Ishikawa (cell line): ENCODE data around the gene MCM9.

ENCODE experiments used
- YY1 ChIP-seq: IDR thresholded peaks from 2 replicates; pipeline ENCODE4 v1.6.1; 2012; ENCODE audit warnings: low read depth
- ZBTB7A ChIP-seq: IDR thresholded peaks from 2 replicates; pipeline ENCODE4 v1.6.1; 2012; ENCODE audit warnings: low read depth
- TF ChIP-seq, protein P1 (sequence below): IDR thresholded peaks from 2 replicates; pipeline ENCODE4 v1.6.1; 2012

DNA sequence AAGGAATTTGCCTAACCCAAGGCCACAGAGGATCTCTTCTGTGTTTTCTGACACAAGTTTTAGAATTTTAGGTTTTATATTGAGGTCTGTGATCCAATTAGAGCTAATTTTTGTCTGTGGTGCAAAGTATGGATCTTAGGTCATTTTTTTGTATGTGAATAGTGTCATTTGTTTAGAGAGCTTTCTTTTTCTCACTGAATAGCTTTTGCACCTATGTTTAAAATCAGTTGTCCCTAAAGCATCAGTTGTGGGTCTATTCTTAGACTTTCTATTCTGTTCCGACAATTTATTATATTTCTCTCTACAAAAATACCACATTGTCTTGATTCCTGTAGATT, 341 bp upstream of the MCM9 start:
- TF ChIP-seq ZBTB7A, result no peak
- TF ChIP-seq, protein P1, sequence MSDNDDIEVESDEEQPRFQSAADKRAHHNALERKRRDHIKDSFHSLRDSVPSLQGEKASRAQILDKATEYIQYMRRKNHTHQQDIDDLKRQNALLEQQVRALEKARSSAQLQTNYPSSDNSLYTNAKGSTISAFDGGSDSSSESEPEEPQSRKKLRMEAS, result no peak
- no peak for TF ChIP-seq YY1
